Uterus (tissue), 2 donors: ENCODE data around the gene SRBD1.

Source experiments
- CTCF ChIP-seq, 4 experiments: fragments of 200-600 bp in 2 of 4; fragments of 450-650 bp in 2 of 4; sonication (generic) in 2 of 4; IDR thresholded peaks; one replicate each; pipeline ENCODE4 v1.5.1; 2016 to 2019; ENCODE audit warnings: antibody characterized with exemption in 4 of 4, mild to moderate bottlenecking in 2 of 4, moderate library complexity in 1 of 4
- POLR2A ChIP-seq, 2 donors: fragments of 450-650 bp; IDR thresholded peaks; one replicate each; pipeline ENCODE4 v1.6.1; 2016; ENCODE audit warnings: antibody characterized with exemption in 2 of 2, mild to moderate bottlenecking in 1 of 2, moderate library complexity in 1 of 2

- TF ChIP-seq CTCF (IDR thresholded peaks at IDR 0.05) (no peak), POLR2A (IDR thresholded peaks at IDR 0.05) (no peak)
These were observed 114.2 kb downstream of the SRBD1 start for GRCh38 chr2:45496869-45497268.
